Heart left ventricle (tissue), 13 donors: ENCODE results near the gene ZCWPW1.

ENCODE experiments used
- POLR2A ChIP-seq, 2 donors: fragments of 450-650 bp; IDR thresholded peaks; one replicate each; pipeline ENCODE4 v1.6.1; 2017; ENCODE audit warnings: antibody characterized with exemption in 2 of 2, mild to moderate bottlenecking in 2 of 2, moderate library complexity in 2 of 2
- TF ChIP-seq, protein P1 (sequence below), 12 donors: fragments of 200-600 bp; sonication (generic) in 4 of 12; IDR thresholded peaks; one replicate each; pipeline versions ENCODE4 v1.5.0 to v1.8.0; 2018 to 2022; ENCODE audit warnings: antibody characterized with exemption in 12 of 12, mild to moderate bottlenecking in 5 of 12
- donor health status: ischemic (EF 13 %, LVEDD 7.1; RV severe dilation, severe dysfunction).
- donor health status: DM: no; HTN: yes; CAD: no.
- donor health status: DM: no; HTN: no; CAD: no.
- donor health status: ischemic (EF 25% LVEDD 6.9; RV normal size, moderate dysfunction).
- donor health status: ischemic (EF 25% LVEDD 5.7; RV mildly dilated, moderate dysfunction).
- donor health status: ischemic (EF 35%, LVEDD 5.7; RV mildly dilated, moderate dysfunction).
- donor health status: nonischemic (EF 11% LVEDD 7.7; RV severe dilation, severe dysfunction).
- donor health status: DM: yes; HTN: yes; CAD: no.
- donor health status: PGD.
- donor health status: ischemic (EF 29% LVEDD 5.4; RV normal size, mild dysfunction).
- donor health status: nonischemic (EF 23%, LVEDD 6.1; RV moderate dilation, normal function).

DNA sequence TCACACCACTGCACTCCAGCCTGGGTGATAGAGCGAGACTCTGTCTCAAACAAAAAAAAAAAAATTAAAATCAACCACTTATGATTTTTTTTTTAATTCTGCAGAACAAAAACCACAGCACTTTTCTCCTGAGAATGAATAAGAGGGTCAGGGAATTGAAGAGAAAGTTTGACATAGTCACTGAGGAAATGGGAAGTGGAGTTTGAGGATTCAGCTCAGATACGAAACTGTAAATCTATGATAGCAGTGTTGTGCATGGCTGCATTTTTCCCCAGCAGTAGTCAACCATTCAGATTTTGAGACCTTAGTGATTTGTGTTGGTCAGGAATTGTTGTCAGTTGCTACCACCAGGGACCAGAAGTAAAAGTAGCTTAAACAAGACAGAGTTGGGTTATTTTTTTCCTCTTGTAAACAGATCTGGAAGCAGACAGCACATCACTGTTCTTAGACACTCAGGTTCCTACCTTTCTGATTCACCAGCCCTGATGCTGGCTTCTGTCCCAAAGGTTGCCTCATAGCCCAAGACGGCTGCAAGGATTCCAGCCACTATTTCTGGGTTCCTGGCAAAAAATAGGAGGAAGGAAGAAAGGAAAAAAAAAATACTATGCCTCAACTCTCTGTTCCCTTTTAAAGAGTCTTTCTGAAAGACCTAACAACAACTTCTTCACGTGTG is 35.1 kb downstream of the ZCWPW1 start:
- TF ChIP-seq POLR2A (IDR thresholded peaks at IDR 0.05), result no peak
- TF ChIP-seq, protein P1, sequence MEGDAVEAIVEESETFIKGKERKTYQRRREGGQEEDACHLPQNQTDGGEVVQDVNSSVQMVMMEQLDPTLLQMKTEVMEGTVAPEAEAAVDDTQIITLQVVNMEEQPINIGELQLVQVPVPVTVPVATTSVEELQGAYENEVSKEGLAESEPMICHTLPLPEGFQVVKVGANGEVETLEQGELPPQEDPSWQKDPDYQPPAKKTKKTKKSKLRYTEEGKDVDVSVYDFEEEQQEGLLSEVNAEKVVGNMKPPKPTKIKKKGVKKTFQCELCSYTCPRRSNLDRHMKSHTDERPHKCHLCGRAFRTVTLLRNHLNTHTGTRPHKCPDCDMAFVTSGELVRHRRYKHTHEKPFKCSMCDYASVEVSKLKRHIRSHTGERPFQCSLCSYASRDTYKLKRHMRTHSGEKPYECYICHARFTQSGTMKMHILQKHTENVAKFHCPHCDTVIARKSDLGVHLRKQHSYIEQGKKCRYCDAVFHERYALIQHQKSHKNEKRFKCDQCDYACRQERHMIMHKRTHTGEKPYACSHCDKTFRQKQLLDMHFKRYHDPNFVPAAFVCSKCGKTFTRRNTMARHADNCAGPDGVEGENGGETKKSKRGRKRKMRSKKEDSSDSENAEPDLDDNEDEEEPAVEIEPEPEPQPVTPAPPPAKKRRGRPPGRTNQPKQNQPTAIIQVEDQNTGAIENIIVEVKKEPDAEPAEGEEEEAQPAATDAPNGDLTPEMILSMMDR (IDR thresholded peaks at IDR 0.05), result no peak
